SU-DHL-6 (cell line): ENCODE data around the gene ASGR1.

Experiments used
- EZH2phosphoT487 ChIP-seq: fragments of 200-600 bp; sonication (generic), shearing (Covaris generic); conservative IDR thresholded peaks from 2 replicates; pipeline ENCODE4 v1.6.1; 2018; ENCODE audit warnings: mild to moderate bottlenecking, antibody characterized with exemption, low read length, moderate library complexity, mixed read lengths
- TF ChIP-seq, protein P1 (sequence below): fragments of 200-600 bp; sonication (generic); IDR thresholded peaks from one replicate; pipeline ENCODE4 v1.5.1; 2017; ENCODE audit warnings: antibody characterized with exemption, mild to moderate bottlenecking, low read length, moderate library complexity; ENCODE audit not compliant: insufficient read depth, poor library complexity, severe bottlenecking

DNA sequence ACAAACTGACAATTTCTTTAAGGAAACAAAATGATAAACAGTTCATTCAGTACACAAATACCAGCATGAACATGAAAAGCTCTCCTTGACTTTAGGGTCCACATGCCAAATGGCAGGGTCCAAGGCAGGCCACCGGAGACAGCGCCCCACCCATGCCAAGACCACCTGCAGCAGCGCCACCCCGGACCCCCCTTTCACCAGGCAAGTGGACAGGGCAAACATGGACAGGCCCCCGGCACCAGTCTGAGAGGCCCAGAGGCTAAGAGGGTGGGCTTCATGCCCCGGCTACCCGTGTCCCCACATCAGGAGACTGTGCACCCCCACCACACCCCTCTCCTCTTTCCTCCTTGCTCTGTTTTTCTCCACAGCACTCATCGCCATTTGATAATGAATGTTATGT lies 49.9 kb downstream of the ASGR1 start:
- TF ChIP-seq, protein P1, sequence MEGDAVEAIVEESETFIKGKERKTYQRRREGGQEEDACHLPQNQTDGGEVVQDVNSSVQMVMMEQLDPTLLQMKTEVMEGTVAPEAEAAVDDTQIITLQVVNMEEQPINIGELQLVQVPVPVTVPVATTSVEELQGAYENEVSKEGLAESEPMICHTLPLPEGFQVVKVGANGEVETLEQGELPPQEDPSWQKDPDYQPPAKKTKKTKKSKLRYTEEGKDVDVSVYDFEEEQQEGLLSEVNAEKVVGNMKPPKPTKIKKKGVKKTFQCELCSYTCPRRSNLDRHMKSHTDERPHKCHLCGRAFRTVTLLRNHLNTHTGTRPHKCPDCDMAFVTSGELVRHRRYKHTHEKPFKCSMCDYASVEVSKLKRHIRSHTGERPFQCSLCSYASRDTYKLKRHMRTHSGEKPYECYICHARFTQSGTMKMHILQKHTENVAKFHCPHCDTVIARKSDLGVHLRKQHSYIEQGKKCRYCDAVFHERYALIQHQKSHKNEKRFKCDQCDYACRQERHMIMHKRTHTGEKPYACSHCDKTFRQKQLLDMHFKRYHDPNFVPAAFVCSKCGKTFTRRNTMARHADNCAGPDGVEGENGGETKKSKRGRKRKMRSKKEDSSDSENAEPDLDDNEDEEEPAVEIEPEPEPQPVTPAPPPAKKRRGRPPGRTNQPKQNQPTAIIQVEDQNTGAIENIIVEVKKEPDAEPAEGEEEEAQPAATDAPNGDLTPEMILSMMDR, result no peak
- no peak for TF ChIP-seq EZH2phosphoT487
